Stimulated activated CD4-positive, alpha-beta T cell treated with anti-CD3 and anti-CD28 coated beads, Interleukin-12 subunit alpha, Interleukin-12 subunit beta, amount 100 ng/mL, for 24 hours (primary cell): Measurements from ENCODE around the gene GRIFIN.

Experiments used
- DNase-seq, 2 experiments: peaks; one replicate each; pipeline ENCODE4 v3.0.0-alpha.2; 2020; ENCODE audit warnings: low read depth in 2 of 2

The GRIFIN gene

GRCh38 chr7:2433713-2434550 lies 42.3 kb downstream of the GRIFIN start:
- DNase-seq: no peak

- no peak for DNase-seq
Measured at GRCh38 chr7:2432910-2433712, 43.1 kb downstream of the GRIFIN start.

- peak in 1 of 2 experiments; percentile 49 for DNase-seq
Measured at GRCh38 chr7:2431260-2431867, 44.8 kb downstream of the GRIFIN start.

GRCh38 chr7:2425749-2426148 lies 50.4 kb downstream of the GRIFIN start:
- no peak for DNase-seq
